Prostate gland (tissue), 2 donors: ENCODE measurements around the gene KIF16B.

Experiments used
- CTCF ChIP-seq, 4 experiments: fragments of 200-600 bp in 2 of 4; fragments of 450-650 bp in 2 of 4; sonication (generic) in 2 of 4; IDR thresholded peaks; 1 replicate in 3 of 4; 2 replicates in 1 of 4; pipeline ENCODE4 v1.5.1; 2016 to 2019; ENCODE audit warnings: antibody characterized with exemption in 4 of 4, mild to moderate bottlenecking in 2 of 4, moderate library complexity in 2 of 4
- POLR2A ChIP-seq: fragments of 450-650 bp; IDR thresholded peaks from one replicate; pipeline ENCODE4 v1.6.1; 2016; ENCODE audit warnings: antibody characterized with exemption, mild to moderate bottlenecking
- POLR2AphosphoS5 ChIP-seq: sonication (generic); formaldehyde crosslinking; IDR thresholded peaks from one replicate; pipeline ENCODE4 v1.6.1; 2017; ENCODE audit warnings: antibody characterized with exemption

- no peak for TF ChIP-seq CTCF (IDR thresholded peaks at IDR 0.05)
- TF ChIP-seq POLR2A: no peak
- TF ChIP-seq POLR2AphosphoS5: no peak
Measured at GRCh38 chr20:16433293-16433580, 140.0 kb downstream of the KIF16B start.
